DOHH2 (cell line): Measurements from ENCODE around the gene SLC5A11.

ENCODE experiments used
- CTCF ChIP-seq: fragments of 200-600 bp; sonication (generic); IDR thresholded peaks from one replicate; pipeline ENCODE4 v1.5.1; 2014; ENCODE audit warnings: antibody characterized with exemption, mild to moderate bottlenecking, low read depth, low read length; ENCODE audit not compliant: poor library complexity, severe bottlenecking
- EZH2phosphoT487 ChIP-seq: fragments of 200-600 bp; sonication (generic); IDR thresholded peaks from 2 replicates; pipeline ENCODE4 v1.6.1; 2017; ENCODE audit warnings: borderline replicate concordance, mild to moderate bottlenecking, antibody characterized with exemption, low read length, moderate library complexity, mixed read lengths

- TF ChIP-seq CTCF (no peak), EZH2phosphoT487 (no peak)
Observed at GRCh38 chr16:24821129-24821528, 24.6 kb upstream of the SLC5A11 start.
